CD4-positive, CD25-positive, alpha-beta regulatory T cell (primary cell): Measurements from ENCODE around the gene FBXO21. TPM values are rescaled to one million over a fixed set of nuclear protein-coding genes. Genes with fewer than 3 reads are reported as not detected.

Experiments used
- ATAC-seq, 2 donors: fragments of 150-1000 bp; cut with Tn5 transposase; one replicate each; pipeline ENCODE4 v1.10.0; 2021; ENCODE audit warnings: low read depth in 2 of 2, moderate number of reproducible peaks in 2 of 2, moderate library complexity in 1 of 2
- DNase-seq, 3 donors: peaks; one replicate each; pipeline versions ENCODE4 v3.0.0 to v3.0.0-alpha.2; 2012 to 2022; ENCODE audit warnings: mixed read lengths in 1 of 3
- H3K27ac ChIP-seq: one replicate; pipeline ENCODE4 v1.7.0; 2013; ENCODE audit warnings: mild to moderate bottlenecking, low read length; ENCODE audit not compliant: insufficient read depth, poor library complexity, severe bottlenecking
- H3K27me3 ChIP-seq: one replicate; pipeline ENCODE4 v1.7.0; 2013; ENCODE audit warnings: low read length; ENCODE audit not compliant: control insufficient read depth, insufficient read depth
- H3K36me3 ChIP-seq: one replicate; pipeline ENCODE4 v1.7.0; 2013; ENCODE audit warnings: mild to moderate bottlenecking, low read length, moderate library complexity; ENCODE audit not compliant: control insufficient read depth, insufficient read depth
- H3K4me1 ChIP-seq: 2 replicates; pipeline ENCODE4 v1.7.0; 2013; ENCODE audit warnings: mild to moderate bottlenecking, low read length; ENCODE audit not compliant: insufficient read depth, control insufficient read depth, poor library complexity, severe bottlenecking
- H3K4me3 ChIP-seq: one replicate; pipeline ENCODE4 v1.7.0; 2013; ENCODE audit warnings: low read depth, mild to moderate bottlenecking, low read length, moderate library complexity
- H3K9me3 ChIP-seq, 2 experiments: 1 replicate in 1 of 2; 2 replicates in 1 of 2; pipeline ENCODE4 v1.7.0; 2013; ENCODE audit warnings: low read length in 2 of 2, mild to moderate bottlenecking in 1 of 2, moderate library complexity in 1 of 2; ENCODE audit not compliant: control insufficient read depth in 2 of 2
- H3K27ac Mint-ChIP-seq, 3 donors: one replicate each; pipeline ENCODE4 v1.8.0; 2020 to 2022; ENCODE audit warnings: mild to moderate bottlenecking in 3 of 3, mixed read lengths in 3 of 3, moderate library complexity in 2 of 3
- H3K27me3 Mint-ChIP-seq: one replicate; pipeline ENCODE4 v1.8.0; 2022; ENCODE audit warnings: mild to moderate bottlenecking, mixed read lengths
- H3K36me3 Mint-ChIP-seq: one replicate; pipeline ENCODE4 v1.8.0; 2020; ENCODE audit warnings: mixed read lengths
- H3K4me1 Mint-ChIP-seq, 4 donors: one replicate each; pipeline ENCODE4 v1.8.0; 2020 to 2022; ENCODE audit warnings: mixed read lengths in 4 of 4, mild to moderate bottlenecking in 1 of 4
- H3K4me3 Mint-ChIP-seq, 4 donors: one replicate each; pipeline ENCODE4 v1.8.0; 2020 to 2022; ENCODE audit warnings: mild to moderate bottlenecking in 4 of 4, mixed read lengths in 4 of 4, moderate library complexity in 3 of 4
- H3K9me3 Mint-ChIP-seq, 7 donors: one replicate each; pipeline ENCODE4 v1.8.0; 2020 to 2022; ENCODE audit warnings: mixed read lengths in 7 of 7, mild to moderate bottlenecking in 3 of 7, moderate library complexity in 2 of 7
- polyA plus RNA-seq, 4 donors: library from polyadenylated mRNA; unstranded; fragments of 300-500 nt; fragmentation: Illumina TruSeq; gene quantifications; one replicate each; pipeline ENCODE4 v1.2.3, GENCODE V29; 2021
- total RNA-seq: library from RNA; stranded (reverse); gene quantifications from one replicate; pipeline ENCODE4 v1.2.3, GENCODE V29; 2022

The FBXO21 gene
- total and polyA plus RNA-seq, 5 donors from 2014 or later: 49.4 to 61.0 (median 52.2) TPM

DNA sequence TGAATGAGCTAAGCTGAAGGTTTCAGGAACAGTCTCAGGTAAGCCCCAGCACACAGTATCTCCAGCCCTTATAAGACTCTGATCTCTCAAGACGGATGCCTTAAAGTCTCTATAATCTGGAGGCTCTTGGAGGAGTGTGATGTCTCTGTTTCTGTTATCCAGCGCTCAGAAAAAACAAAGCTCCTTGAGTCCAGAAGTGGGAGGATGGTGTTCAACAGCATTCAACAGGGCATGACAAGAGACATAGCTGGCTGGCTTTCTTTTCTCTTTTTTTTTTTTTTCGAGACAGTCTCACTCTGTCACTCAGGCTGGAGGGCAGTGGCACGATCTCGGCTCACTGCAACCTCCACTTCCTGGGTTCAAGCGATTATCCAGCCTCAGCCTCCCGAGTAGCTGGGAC is 59.5 kb downstream of the FBXO21 start:
- no peaks in the 10 kb centered on the region for H3K9me3 ChIP-seq
- H3K27ac ChIP-seq: no peak overlapping the region
- ATAC-seq (no peak), DNase-seq (no peak)
- H3K36me3 ChIP-seq: no peaks in the 10 kb centered on the region
- H3K4me3 Mint-ChIP-seq: no peak overlapping the region
- peaks cover 0 to 1% (median 0%) of the 10 kb centered on the region in 7 donors for H3K9me3 Mint-ChIP-seq
- no peaks in the 10 kb centered on the region for H3K27me3 ChIP-seq
- no peaks in the 10 kb centered on the region for H3K27me3 Mint-ChIP-seq
- peaks cover 0 to 10% (median 8%) of the 10 kb centered on the region in 4 donors for H3K4me1 Mint-ChIP-seq
- no peak overlapping the region for H3K4me3 ChIP-seq
- H3K4me1 ChIP-seq: peaks cover 12% of the 10 kb centered on the region
- no peaks in the 10 kb centered on the region for H3K36me3 Mint-ChIP-seq
- H3K27ac Mint-ChIP-seq: no peak overlapping the region

DNA sequence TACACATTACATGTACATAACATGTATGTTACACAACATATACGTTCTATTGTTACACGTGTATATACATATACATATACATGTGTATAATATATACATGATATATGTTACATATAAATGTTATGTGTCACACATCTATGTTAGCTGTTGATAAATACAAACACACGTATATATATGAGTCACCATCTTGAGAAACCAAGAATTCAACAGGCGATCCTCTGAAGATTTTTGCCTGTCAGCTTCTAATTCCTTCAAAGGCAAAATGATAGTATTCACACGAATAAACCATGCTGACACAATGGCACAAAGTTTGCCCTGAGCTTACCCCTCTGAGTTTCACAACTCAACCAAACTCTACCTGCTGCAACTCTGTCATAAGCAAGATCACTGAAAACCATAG is 60.9 kb downstream of the FBXO21 start:
- Histone ChIP-seq H3K36me3 (no peaks in the 10 kb centered on the region), H3K4me3 (no peak overlapping the region), H3K4me1 (peaks cover 10% of the 10 kb centered on the region), H3K9me3 (no peaks in the 10 kb centered on the region), H3K27ac (no peak overlapping the region), H3K27me3 (no peaks in the 10 kb centered on the region)
- H3K4me1 Mint-ChIP-seq: peaks cover 0 to 11% (median 9%) of the 10 kb centered on the region in 4 donors
- no peak for DNase-seq
- no peak overlapping the region for H3K4me3 Mint-ChIP-seq
- no peaks in the 10 kb centered on the region for H3K27me3 Mint-ChIP-seq
- no peaks in the 10 kb centered on the region for H3K36me3 Mint-ChIP-seq
- H3K27ac Mint-ChIP-seq: no peak overlapping the region
- ATAC-seq: no peak
- peaks cover 0 to 1% (median 0%) of the 10 kb centered on the region in 7 donors for H3K9me3 Mint-ChIP-seq

DNA sequence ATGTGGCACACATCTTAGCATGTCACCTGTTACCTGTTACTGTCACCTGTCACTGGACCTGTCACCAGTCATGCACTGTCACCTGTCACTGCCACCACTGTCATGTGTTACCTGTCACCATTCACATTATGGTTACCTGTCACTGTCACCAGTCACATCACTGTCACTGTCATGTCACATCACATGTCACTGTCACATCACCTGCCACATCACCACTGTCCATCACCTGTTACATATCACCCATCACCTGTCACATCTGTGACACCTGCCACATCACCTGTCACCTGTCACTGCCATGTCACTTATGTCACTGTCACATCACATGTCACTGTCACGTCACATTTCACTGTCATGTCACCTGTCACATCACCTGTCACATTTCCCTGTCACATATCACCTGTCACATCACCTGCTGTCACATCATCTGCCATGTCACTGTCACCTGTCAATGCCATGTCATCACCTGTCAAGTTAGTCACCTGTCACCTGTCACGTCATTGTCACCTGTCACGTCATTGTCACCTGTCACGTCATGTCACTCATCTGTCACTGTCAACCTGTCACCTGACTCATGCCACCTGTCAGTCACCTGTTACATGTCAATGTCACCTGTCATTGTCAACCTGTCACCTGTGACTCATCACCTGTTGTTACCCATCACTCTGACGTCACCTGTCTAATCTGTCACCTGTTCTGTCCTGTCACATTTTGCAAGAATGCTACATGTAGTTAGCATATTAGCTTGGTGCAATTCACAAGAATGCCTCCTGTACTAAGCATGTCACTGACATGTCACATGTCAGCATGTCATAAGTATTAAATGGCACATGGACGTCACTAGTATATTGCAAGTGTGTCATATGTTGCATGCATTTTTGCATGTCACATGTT is 62.1 kb downstream of the FBXO21 start:
- Mint-ChIP-seq H3K36me3 (no peaks in the 10 kb centered on the region), H3K4me1 (peaks cover 0 to 3% (median 0%) of the 10 kb centered on the region in 4 donors), H3K4me3 (no peak overlapping the region), H3K9me3 (peaks cover 0 to 1% (median 0%) of the 10 kb centered on the region in 7 donors), H3K27me3 (no peaks in the 10 kb centered on the region), H3K27ac (peak overlapping the region; percentile 10 to 88 (median 83))
- Histone ChIP-seq H3K36me3 (no peaks in the 10 kb centered on the region), H3K27me3 (no peaks in the 10 kb centered on the region), H3K9me3 (no peaks in the 10 kb centered on the region), H3K4me3 (no peak overlapping the region), H3K27ac (no peak overlapping the region), H3K4me1 (no peaks in the 10 kb centered on the region)
- ATAC-seq: no peak
- no peak for DNase-seq

DNA sequence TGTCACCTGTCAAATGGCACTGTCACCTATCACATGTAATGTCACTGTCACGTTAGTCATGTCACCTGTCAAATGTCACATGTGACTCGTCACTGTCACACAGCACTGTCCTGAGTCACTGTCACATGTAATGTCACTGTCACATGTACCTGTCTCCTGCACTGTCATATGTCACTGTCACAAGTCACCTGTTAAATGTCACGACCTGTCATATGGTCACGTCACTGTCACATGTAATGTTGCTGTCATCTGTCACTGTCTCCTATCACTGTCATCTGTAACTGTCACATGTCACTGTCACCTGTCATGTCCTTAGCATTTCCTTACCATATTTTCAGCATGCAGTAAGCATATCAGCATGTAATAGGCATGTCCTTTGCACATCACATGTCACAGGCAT is 63.9 kb downstream of the FBXO21 start:
- Histone ChIP-seq H3K4me3 (no peak overlapping the region), H3K27me3 (no peaks in the 10 kb centered on the region), H3K27ac (no peak overlapping the region), H3K36me3 (no peaks in the 10 kb centered on the region), H3K9me3 (no peaks in the 10 kb centered on the region), H3K4me1 (no peaks in the 10 kb centered on the region)
- Mint-ChIP-seq H3K27ac (no peak overlapping the region), H3K27me3 (no peaks in the 10 kb centered on the region), H3K36me3 (no peaks in the 10 kb centered on the region), H3K4me3 (no peak overlapping the region), H3K9me3 (peaks cover 0 to 1% (median 0%) of the 10 kb centered on the region in 7 donors), H3K4me1 (peaks cover 0 to 3% (median 0%) of the 10 kb centered on the region in 4 donors)
- ATAC-seq (no peak), DNase-seq (no peak)

DNA sequence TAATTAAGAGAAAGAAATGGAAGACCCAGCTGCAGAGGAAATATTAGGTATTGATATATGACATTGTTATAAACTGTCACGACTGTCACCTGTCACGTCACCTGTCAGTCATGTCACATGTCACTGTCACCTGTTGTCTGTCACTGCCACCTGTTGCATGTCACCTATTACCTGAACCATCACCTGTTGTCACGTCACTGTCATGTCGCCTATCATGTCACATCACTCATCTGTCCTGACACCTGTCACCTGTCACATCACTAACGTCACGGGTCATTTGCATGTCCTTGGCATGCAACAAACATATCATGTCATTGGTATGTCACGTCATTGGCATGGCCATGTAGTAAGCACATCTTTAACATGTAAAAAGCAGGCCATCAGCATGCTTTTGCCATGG is 64.5 kb downstream of the FBXO21 start:
- peaks cover 0 to 1% (median 0%) of the 10 kb centered on the region in 7 donors for H3K9me3 Mint-ChIP-seq
- no peak overlapping the region for H3K27ac ChIP-seq
- no peaks in the 10 kb centered on the region for H3K27me3 ChIP-seq
- H3K36me3 ChIP-seq: no peaks in the 10 kb centered on the region
- ATAC-seq (no peak), DNase-seq (no peak)
- H3K4me3 ChIP-seq: no peak overlapping the region
- H3K9me3 ChIP-seq: no peaks in the 10 kb centered on the region
- no peak overlapping the region for H3K4me3 Mint-ChIP-seq
- H3K4me1 Mint-ChIP-seq: peaks cover 0 to 3% (median 0%) of the 10 kb centered on the region in 4 donors
- H3K4me1 ChIP-seq: no peaks in the 10 kb centered on the region
- H3K27me3 Mint-ChIP-seq: no peaks in the 10 kb centered on the region
- no peak overlapping the region for H3K27ac Mint-ChIP-seq
- no peaks in the 10 kb centered on the region for H3K36me3 Mint-ChIP-seq

DNA sequence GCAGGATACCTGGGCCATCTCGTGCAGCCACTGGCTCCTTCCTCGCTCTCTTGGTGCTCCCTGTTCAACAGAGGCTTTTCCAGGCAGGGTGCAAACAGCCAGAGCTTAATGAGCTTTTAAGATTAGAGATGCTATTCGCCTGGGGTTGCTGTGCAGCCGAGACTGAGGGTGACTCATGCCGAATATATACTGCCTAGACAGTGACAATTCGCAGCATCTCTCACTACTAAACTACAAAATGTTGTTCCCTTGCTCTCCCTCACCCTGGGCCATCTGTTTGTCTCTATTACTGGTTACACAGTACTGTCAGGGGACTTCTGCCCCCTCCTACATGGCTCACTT is 65.0 kb downstream of the FBXO21 start:
- H3K4me3 Mint-ChIP-seq: no peak overlapping the region
- H3K27ac Mint-ChIP-seq: peak overlapping the region in 1 of 3 donors; percentile 26
- H3K4me3 ChIP-seq: no peak overlapping the region
- H3K27me3 Mint-ChIP-seq: no peaks in the 10 kb centered on the region
- H3K9me3 ChIP-seq: no peaks in the 10 kb centered on the region
- H3K4me1 ChIP-seq: no peaks in the 10 kb centered on the region
- no peaks in the 10 kb centered on the region for H3K27me3 ChIP-seq
- ATAC-seq (no peak), DNase-seq (no peak)
- no peak overlapping the region for H3K27ac ChIP-seq
- no peaks in the 10 kb centered on the region for H3K36me3 ChIP-seq
- peaks cover 0 to 1% (median 0%) of the 10 kb centered on the region in 7 donors for H3K9me3 Mint-ChIP-seq
- H3K36me3 Mint-ChIP-seq: no peaks in the 10 kb centered on the region
- H3K4me1 Mint-ChIP-seq: peaks cover 0 to 3% (median 0%) of the 10 kb centered on the region in 4 donors

DNA sequence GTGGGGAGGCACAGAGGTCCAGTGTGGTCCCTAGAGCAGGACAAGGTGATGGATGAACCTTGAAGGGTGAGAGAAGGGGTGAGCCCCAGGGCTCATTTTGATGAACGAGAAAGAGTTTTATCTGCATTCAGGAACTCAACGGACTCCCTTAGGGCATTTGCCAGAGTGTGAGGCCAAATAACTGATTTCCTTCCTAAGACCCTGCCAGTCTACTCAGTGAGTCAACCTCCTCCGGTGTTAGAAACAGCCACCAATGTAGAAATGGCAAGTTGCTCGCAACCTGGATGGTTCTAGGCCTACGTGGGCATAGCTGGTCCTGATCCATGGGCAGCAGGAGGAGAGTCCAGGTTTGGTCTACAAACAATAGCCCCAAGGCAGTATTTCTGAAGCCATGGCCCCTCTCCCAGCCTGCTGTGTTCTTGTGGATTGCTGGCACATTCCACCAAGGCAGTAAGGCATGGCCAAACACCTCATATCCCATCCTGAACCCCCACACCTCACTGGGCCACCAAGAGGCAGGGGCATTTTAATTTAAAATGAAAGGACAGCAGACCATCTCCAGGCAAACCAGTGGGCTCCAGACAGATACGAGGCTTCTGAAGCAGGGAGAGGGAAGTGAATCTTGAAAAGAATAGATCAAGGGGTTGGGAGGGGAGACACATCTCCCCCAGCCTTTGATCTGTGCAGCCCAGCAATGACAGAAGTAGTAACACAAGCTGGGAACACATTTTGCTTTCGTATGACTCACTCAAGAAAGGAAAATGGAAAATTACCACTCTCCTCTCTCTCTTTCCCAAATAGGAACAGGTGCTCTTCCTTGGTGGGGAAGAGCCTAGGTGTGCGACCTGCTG is 65.6 kb downstream of the FBXO21 start:
- peaks cover 0 to 3% (median 1%) of the 10 kb centered on the region in 4 donors for H3K4me1 Mint-ChIP-seq
- Histone ChIP-seq H3K4me3 (no peak overlapping the region), H3K9me3 (no peaks in the 10 kb centered on the region), H3K27ac (no peak overlapping the region), H3K4me1 (no peaks in the 10 kb centered on the region), H3K27me3 (no peaks in the 10 kb centered on the region), H3K36me3 (no peaks in the 10 kb centered on the region)
- H3K4me3 Mint-ChIP-seq: no peak overlapping the region
- peaks cover 0 to 1% (median 0%) of the 10 kb centered on the region in 7 donors for H3K9me3 Mint-ChIP-seq
- no peaks in the 10 kb centered on the region for H3K36me3 Mint-ChIP-seq
- peaks cover 4% of the 10 kb centered on the region for H3K27me3 Mint-ChIP-seq
- H3K27ac Mint-ChIP-seq: peak overlapping the region in 2 of 3 donors; percentile 26 to 81
- DNase-seq: no peak
- no peak for ATAC-seq
